LNCAP (cell line): ENCODE results near the gene EHBP1.

Source experiments
- CTCF ChIP-seq: fragments of 450-650 bp; IDR thresholded peaks from 2 replicates; pipeline ENCODE4 v1.5.1; 2017; ENCODE audit warnings: mild to moderate bottlenecking

Gene EHBP1

GRCh38 chr2:62998949-62999348 is 293.4 kb downstream of the EHBP1 start:
- no peak for TF ChIP-seq CTCF

GRCh38 chr2:62999905-63000304 is 294.4 kb downstream of the EHBP1 start:
- TF ChIP-seq CTCF = no peak

- TF ChIP-seq CTCF = no peak
These were observed 295.3 kb downstream of the EHBP1 start for GRCh38 chr2:63000801-63001200.

- TF ChIP-seq CTCF = no peak
These were observed 296.1 kb downstream of the EHBP1 start for GRCh38 chr2:63001576-63001975.

- TF ChIP-seq CTCF = no peak
These were observed 297.8 kb downstream of the EHBP1 start for GRCh38 chr2:63003351-63003750.

GRCh38 chr2:63007813-63008458 is 302.4 kb downstream of the EHBP1 start:
- no peak for TF ChIP-seq CTCF

- no peak for TF ChIP-seq CTCF
These were observed 303.3 kb downstream of the EHBP1 start for GRCh38 chr2:63008838-63009237.

- no peak for TF ChIP-seq CTCF
These were observed 304.0 kb downstream of the EHBP1 start for GRCh38 chr2:63009490-63009889.
